ENCODE results near the gene MAMDC2.

DNA sequence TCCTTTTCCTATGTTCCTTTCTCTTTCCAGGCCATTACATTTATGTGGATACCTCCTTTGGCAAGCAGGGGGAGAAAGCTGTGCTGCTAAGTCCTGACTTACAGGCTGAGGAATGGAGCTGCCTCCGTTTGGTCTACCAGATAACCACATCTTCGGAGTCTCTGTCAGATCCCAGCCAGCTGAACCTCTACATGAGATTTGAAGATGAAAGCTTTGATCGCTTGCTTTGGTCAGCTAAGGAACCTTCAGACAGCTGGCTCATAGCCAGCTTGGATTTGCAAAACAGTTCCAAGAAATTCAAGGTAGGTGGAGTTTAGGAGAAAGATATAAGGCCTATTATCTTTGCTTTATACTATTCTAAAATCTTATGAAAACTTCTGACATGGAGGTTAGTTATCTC is 64.5 kb downstream of the MAMDC2 start:
- TF ChIP-seq EZH2 (optimal IDR thresholded peaks at IDR 0.05; ENCODE audit: low read depth, low read length): no peak
- TF ChIP-seq, protein P1, sequence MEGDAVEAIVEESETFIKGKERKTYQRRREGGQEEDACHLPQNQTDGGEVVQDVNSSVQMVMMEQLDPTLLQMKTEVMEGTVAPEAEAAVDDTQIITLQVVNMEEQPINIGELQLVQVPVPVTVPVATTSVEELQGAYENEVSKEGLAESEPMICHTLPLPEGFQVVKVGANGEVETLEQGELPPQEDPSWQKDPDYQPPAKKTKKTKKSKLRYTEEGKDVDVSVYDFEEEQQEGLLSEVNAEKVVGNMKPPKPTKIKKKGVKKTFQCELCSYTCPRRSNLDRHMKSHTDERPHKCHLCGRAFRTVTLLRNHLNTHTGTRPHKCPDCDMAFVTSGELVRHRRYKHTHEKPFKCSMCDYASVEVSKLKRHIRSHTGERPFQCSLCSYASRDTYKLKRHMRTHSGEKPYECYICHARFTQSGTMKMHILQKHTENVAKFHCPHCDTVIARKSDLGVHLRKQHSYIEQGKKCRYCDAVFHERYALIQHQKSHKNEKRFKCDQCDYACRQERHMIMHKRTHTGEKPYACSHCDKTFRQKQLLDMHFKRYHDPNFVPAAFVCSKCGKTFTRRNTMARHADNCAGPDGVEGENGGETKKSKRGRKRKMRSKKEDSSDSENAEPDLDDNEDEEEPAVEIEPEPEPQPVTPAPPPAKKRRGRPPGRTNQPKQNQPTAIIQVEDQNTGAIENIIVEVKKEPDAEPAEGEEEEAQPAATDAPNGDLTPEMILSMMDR (IDR thresholded peaks at IDR 0.05; ENCODE audit: low read length): no peak
